SK-N-MC (cell line): ENCODE measurements around the gene CUX1.

Experiments used
- DNase-seq: peaks from one replicate; pipeline ENCODE4 v3.0.0-alpha.2; 2011; ENCODE audit warnings: low read depth, low spot score
- H3K27ac ChIP-seq: fragments of 200-600 bp; sonication (generic); 2 replicates; pipeline ENCODE4 v1.5.1; 2016; ENCODE audit warnings: mixed run types
- H3K36me3 ChIP-seq: fragments of 200-600 bp; sonication (generic); 2 replicates; pipeline ENCODE4 v1.6.1; 2017; ENCODE audit warnings: antibody characterized with exemption, low read length, mixed read lengths; ENCODE audit not compliant: insufficient read depth
- H3K4me3 ChIP-seq: fragments of 200-600 bp; sonication (generic); 2 replicates; pipeline ENCODE4 v1.5.1; 2016
- H3K9ac ChIP-seq: fragments of 200-600 bp; sonication (generic); 2 replicates; pipeline ENCODE4 v1.8.0; 2017; ENCODE audit warnings: mixed run types, mixed read lengths; ENCODE audit not compliant: insufficient read length
- H3K9me3 ChIP-seq: fragments of 200-600 bp; sonication (generic); 2 replicates; pipeline ENCODE4 v1.6.1; 2017; ENCODE audit warnings: low read depth, mild to moderate bottlenecking, antibody characterized with exemption, low read length, moderate library complexity, mixed read lengths
- EZH2 ChIP-seq: fragments of 200-600 bp; sonication (generic); IDR thresholded peaks from one replicate; pipeline ENCODE4 v1.6.1; 2017; ENCODE audit warnings: antibody characterized with exemption
- FOXP2 ChIP-seq: optimal IDR thresholded peaks from 2 replicates; pipeline ENCODE3; 2011; ENCODE audit warnings: mild to moderate bottlenecking, moderate library complexity; ENCODE audit not compliant: insufficient read depth; ENCODE audit errors: extremely low read length, control extremely low read depth
- POLR2AphosphoS5 ChIP-seq: IDR thresholded peaks from 2 replicates; pipeline ENCODE4 v1.6.1; 2012; ENCODE audit warnings: mild to moderate bottlenecking, low read depth, low read length, borderline replicate concordance

The CUX1 gene

DNA sequence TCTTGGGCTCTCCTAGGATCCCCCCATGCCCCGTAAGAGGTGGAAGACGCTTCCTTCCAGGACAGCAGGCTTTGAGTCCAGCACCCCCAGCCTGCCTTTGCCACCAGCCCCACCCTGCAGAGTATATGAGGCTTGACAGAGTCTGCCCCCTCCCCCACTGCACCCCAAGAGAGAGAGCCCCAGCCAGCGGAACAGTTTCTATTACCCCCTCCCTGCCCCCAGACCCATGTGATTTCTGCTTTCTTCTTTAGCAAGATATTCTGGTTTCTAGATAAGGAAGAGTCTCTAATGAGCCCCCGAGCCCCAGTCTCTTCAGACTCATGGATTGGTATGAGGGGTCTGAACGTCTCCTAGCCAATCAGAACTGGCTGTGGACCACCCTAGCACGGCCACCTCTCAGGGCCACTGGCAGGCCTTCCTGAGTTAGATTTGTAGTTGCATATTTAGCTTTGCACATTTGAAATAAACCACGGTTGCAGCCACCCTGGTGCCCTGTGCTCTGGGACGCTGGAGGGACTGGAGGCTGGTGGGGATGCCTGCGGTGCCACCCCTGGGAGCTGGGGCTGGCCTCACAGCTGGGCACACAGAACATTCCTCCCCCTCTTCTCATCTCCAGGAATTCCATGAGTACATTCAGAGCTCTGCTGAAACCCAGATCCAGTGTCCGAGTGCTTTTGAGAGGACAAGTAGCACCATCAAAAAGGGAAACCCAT, 466.2 kb downstream of the CUX1 start:
- no peak overlapping the region for H3K27ac ChIP-seq
- H3K36me3 ChIP-seq, result no peaks in the 10 kb centered on the region
- TF ChIP-seq EZH2 (no peak), POLR2AphosphoS5 (no peak), FOXP2 (no peak)
- no peaks in the 10 kb centered on the region for H3K9me3 ChIP-seq
- no peak overlapping the region for H3K9ac ChIP-seq
- DNase-seq, result no peak
- no peak overlapping the region for H3K4me3 ChIP-seq

- Histone ChIP-seq H3K9ac (no peak overlapping the region), H3K4me3 (no peak overlapping the region), H3K27ac (no peak overlapping the region), H3K36me3 (no peaks in the 10 kb centered on the region), H3K9me3 (no peaks in the 10 kb centered on the region)
- no peak for DNase-seq
- TF ChIP-seq EZH2 (no peak), POLR2AphosphoS5 (no peak), FOXP2 (no peak)
Measured at GRCh38 chr7:102284399-102284798, 467.0 kb downstream of the CUX1 start.

GRCh38 chr7:102284891-102285539, 467.6 kb downstream of the CUX1 start:
- Histone ChIP-seq H3K36me3 (no peaks in the 10 kb centered on the region), H3K27ac (no peak overlapping the region), H3K4me3 (no peak overlapping the region), H3K9me3 (no peaks in the 10 kb centered on the region), H3K9ac (no peak overlapping the region)
- TF ChIP-seq FOXP2, result no peak
- no peak for TF ChIP-seq POLR2AphosphoS5
- no peak for TF ChIP-seq EZH2
- no peak for DNase-seq

DNA sequence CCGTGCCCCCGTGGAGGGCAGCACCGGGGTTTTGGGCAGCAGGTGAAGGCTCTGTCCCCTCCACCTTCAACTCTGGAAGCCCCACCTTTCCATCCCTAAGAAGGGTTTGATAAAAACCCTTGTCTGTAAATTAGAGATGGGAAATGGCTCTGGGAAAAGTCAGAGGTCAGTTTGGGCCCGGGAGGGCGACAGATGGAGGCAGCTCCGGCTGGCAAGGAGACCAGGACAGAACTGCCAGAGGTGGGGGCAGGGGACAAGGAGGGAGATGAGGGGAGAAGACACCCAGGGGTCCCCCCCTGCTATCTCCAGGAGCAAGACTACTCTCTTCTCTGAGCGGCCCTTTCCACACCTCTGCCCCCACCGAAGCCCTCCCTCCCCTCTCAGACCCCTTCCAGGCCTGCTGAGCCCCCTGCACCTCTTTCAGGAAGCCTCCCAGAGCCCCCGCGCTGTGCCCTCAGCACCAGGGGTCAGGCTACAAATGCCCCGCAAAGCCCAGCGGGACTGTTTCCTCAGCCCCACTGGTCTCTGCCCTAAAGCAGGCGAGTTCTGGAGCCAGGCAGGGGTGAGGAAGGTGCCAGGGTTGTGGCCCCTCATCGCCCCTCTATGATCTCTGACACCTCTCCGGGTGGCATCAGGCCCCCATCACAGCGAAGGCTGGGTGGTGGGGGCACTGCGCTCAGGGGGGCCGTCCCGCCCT, 468.3 kb downstream of the CUX1 start:
- Histone ChIP-seq H3K4me3 (peak overlapping the region; percentile 84), H3K27ac (no peak overlapping the region), H3K36me3 (no peaks in the 10 kb centered on the region), H3K9me3 (no peaks in the 10 kb centered on the region), H3K9ac (no peak overlapping the region)
- DNase-seq, result no peak
- TF ChIP-seq EZH2 (no peak), FOXP2 (no peak), POLR2AphosphoS5 (no peak)

- no peak for TF ChIP-seq FOXP2
- TF ChIP-seq POLR2AphosphoS5, result peak; percentile 60; the same call in 1 of the 2 replicates
- Histone ChIP-seq H3K27ac (peak within 1 kb of the TSS; percentile 93), H3K4me3 (peak within 1 kb of the TSS; percentile 95), H3K9ac (peak within 1 kb of the TSS; percentile 89), H3K9me3 (no peaks in the 10 kb centered on the region), H3K36me3 (no peaks in the 10 kb centered on the region)
- DNase-seq, result peak; percentile 40
Measured at GRCh38 chr7:102286237-102287110, 469.0 kb downstream of the CUX1 start, which contains the start of gene SH2B2. Gene SH2B2 (plus strand): TSS chr7:102286868. CDS start chr7:102300551, 13,683 bp downstream.

GRCh38 chr7:102287111-102287980, 469.9 kb downstream of the CUX1 start:
- Histone ChIP-seq H3K36me3 (no peaks in the 10 kb centered on the region), H3K9me3 (no peaks in the 10 kb centered on the region), H3K9ac (peak overlapping the region; percentile 75), H3K4me3 (peak overlapping the region; percentile 95), H3K27ac (no peak overlapping the region)
- no peak for DNase-seq
- TF ChIP-seq EZH2 (no peak), FOXP2 (no peak), POLR2AphosphoS5 (no peak)

GRCh38 chr7:102287981-102288278, 470.5 kb downstream of the CUX1 start:
- H3K27ac ChIP-seq, result no peak overlapping the region
- TF ChIP-seq POLR2AphosphoS5 (no peak), EZH2 (no peak), FOXP2 (no peak)
- no peak for DNase-seq

More at GRCh38 chr7:102287981-102288278, 470.5 kb downstream of the CUX1 start:
- H3K36me3 ChIP-seq, result no peaks in the 10 kb centered on the region
- H3K9ac ChIP-seq, result no peak overlapping the region
- H3K4me3 ChIP-seq, result peak overlapping the region; percentile 95
- H3K9me3 ChIP-seq, result no peaks in the 10 kb centered on the region
